Measurements from ENCODE around the gene MX1. TPM values are rescaled to one million over a fixed set of nuclear protein-coding genes. Genes with fewer than 3 reads are reported as not detected.
A peak's percentile ranks its signal among the peaks of the same experiment; 100 is the strongest.
"Not testable (repeated sequence)": the region's sequence is repeated elsewhere in the genome, so short reads cannot be mapped to it uniquely, and the experiment has no call there.

Gene MX1
- total RNA-seq, 1 experiment from 2014 or later, result 8.4 TPM

GRCh38 chr21:41407541-41408460, 18.2 kb upstream of the MX1 start:
- DNase-seq (ENCODE audit: low read depth), result no peak

GRCh38 chr21:41410361-41410760, 15.7 kb upstream of the MX1 start:
- no peak for DNase-seq (ENCODE audit: low read depth)

DNA sequence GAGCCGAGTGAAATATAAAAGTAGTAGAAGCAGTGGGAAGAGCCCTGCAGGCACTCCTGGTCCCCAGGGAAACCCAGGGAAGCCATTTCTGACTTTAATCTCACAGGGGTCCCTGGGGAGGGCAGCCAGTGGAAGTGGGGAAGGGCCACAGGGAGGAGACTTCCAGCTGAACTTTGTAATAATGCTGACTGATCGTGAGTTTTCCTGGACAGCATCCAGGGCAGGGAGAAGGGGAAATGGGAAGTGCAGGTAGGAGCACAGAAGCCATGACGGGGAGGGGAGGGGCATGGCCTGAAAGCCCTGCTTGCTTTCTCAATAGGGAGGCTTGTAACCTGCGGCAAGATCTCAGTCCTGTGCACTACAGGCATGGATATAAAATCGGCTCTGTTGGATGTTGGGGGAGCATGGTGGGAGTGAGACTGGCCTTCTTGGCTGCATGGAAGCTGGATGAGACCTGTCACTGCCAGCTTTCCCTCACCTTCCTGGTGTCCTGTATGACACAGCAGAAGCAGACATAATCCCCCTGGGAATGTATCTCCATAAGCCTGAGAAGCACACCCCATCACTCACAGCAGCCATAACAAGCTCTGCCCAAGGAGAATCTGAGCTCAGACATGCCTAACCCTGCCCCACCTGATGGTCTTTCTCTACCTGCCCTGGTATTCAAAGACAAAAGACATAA, 15.1 kb upstream of the MX1 start:
- DNase-seq (ENCODE audit: low read depth), result no peak

DNA sequence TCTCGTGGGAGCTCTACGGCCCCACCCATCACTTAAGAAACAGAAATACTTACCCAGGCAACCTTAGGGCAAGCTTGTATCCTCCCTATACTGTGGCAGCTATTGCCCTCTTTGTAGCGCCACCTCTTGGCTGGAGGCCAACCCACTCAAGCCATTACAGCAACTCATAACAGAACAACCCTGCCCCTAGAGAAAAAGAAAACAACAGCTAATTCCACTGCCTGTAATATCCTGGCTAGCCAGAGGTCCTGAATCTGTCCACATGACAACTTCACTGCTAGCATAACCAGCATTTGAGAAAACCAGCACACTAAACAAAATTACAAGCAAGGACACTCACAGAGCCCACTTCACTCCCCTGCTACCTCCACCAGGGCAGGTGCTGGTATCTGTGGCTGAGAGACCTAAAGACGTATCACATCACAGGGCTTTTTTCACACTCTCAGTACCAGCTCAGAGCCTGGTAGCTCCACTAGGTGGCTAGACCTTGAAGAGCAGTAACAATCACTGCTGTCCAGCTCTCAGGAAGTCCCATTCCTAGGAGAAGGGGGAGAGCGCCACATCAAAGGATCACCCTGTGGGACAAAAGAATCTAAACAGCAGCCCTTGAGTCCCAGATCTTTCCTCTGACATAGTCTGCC, 14.5 kb upstream of the MX1 start:
- no peak for DNase-seq (ENCODE audit: low read depth)

GRCh38 chr21:41417505-41417904, 8.5 kb upstream of the MX1 start:
- DNase-seq (ENCODE audit: low read depth), result not testable (repeated sequence)

GRCh38 chr21:41418393-41418792, 7.6 kb upstream of the MX1 start:
- no peak for DNase-seq (ENCODE audit: low read depth)

GRCh38 chr21:41418956-41419680, 6.9 kb upstream of the MX1 start:
- no peak for DNase-seq (ENCODE audit: low read depth)

DNA sequence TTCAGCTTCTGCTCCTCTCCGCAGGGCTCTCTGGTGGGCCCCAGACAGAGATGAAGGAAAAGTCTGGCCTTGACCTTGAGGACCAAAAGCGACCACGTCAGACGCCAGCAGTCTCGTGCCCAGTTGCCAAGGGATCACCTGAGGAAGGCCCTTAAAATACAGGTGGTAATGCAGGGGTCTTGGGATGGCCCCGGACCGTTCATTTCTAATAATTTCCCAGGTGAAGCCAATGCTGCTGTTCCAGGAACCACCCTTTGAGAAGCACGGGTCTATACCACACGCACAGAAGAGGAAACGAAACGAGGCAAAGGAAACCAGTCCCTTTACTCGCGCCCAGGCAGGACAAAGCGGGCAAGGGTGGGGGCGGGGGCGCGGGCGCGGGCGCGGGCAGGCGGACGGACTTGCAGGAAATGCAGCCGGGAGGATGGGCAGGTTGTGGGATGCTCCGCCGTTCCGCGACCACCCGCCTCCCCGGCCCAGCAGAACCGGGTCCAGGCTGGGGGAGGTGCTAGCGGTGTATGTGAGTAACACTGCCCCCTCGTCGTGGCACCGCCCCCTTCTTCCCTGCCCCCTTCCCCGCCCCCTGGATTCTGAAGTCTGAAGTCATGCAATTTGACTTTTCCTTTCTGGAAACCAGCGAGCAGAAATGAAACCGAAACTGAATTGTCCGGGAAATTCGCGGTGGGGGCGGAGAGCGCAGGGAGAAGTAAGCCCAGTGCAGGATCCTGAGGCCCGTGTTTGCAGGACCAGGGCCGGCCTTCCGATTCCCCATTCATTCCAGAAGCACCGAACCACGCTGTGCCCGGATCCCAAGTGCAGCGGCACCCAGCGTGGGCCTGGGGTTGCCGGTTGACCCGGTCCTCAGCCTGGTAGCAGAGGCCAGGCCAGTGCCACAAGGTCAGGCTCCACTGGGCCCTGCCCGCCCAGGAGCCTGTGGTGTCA, 5.8 kb upstream of the MX1 start:
- peak; percentile 86 for DNase-seq (ENCODE audit: low read depth)

- not testable (repeated sequence) for DNase-seq (ENCODE audit: low read depth)
These were observed 5.0 kb upstream of the MX1 start for GRCh38 chr21:41420998-41421397.

GRCh38 chr21:41422546-41423304, 3.3 kb upstream of the MX1 start:
- DNase-seq (ENCODE audit: low read depth), result no peak

- DNase-seq (ENCODE audit: low read depth), result not testable (repeated sequence)
These were observed 2.8 kb upstream of the MX1 start for GRCh38 chr21:41423305-41423636.

DNA sequence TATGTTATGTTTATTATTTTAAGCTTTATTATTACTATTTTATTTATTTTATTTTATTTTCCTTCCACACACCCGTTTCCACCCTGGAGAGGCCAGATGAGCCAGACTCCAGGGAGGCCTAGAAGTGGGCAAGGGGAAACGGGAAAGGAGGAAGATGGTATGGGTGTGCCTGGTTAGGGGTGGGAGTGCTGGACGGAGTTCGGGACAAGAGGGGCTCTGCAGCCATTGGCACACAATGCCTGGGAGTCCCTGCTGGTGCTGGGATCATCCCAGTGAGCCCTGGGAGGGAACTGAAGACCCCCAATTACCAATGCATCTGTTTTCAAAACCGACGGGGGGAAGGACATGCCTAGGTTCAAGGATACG, 468 bp upstream of the MX1 start:
- no peak for DNase-seq (ENCODE audit: low read depth)

DNA sequence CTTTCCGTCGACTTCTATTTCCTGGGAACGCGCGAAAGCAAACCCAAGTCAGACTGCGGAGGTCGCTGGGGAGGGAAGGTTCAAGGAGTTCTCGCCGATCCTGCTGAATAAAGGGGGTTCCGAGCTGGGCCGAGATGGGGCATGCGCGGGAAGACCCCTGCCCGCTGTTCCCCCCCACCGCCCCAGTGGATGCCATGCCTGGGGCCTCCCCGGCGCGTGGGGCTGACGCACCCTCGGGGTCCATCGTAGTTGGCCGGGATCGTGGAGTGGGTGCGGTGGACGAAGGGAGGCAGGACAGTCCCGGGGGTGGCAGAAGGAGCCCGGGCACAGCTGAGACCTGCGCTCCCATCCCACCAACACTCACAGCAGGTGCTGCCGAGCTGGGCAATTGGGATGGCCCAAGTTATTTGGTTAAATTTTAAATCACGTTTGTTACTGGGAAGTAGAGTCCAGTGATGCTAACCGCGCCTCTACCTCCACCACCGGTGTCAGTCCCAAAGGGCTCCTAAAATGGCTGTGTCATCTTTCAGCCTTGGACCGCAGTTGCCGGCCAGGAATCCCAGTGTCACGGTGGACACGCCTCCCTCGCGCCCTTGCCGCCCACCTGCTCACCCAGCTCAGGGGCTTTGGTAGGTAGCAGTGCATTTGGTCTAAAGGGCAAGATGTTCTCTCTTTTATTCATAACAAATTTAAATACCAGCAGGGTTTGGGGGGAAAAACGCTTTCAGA, 801 bp downstream of the MX1 start:
- DNase-seq (ENCODE audit: low read depth), result no peak

- DNase-seq (ENCODE audit: low read depth), result no peak
These were observed 1.5 kb downstream of the MX1 start for GRCh38 chr21:41427556-41427955.

GRCh38 chr21:41428311-41428710, 2.3 kb downstream of the MX1 start:
- DNase-seq (ENCODE audit: low read depth), result no peak

GRCh38 chr21:41428847-41429246, 2.8 kb downstream of the MX1 start:
- no peak for DNase-seq (ENCODE audit: low read depth)

DNA sequence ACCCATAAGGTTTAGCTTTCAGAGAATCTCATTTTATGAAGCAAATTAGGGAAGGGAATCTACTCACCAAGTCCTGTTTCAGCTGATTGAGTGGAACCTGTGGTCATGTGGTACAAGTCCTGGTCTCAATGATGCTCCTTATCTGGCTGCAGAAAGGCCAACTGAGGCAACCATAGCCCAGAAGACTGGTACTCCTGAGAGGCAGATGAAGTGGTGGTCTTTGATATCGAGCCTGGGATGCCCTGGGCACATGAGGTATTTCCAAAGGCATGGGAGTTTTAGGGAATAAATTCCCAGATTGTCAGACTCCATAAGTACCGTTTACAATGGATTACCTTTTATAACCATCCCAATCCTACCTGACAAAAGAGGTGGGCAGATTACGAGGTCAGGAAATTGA, 3.3 kb downstream of the MX1 start:
- DNase-seq (ENCODE audit: low read depth), result no peak

- no peak for DNase-seq (ENCODE audit: low read depth)
These were observed 4.0 kb downstream of the MX1 start for GRCh38 chr21:41429925-41430491.

All from LHCN-M2 (cell line).